Muscle of leg (tissue), 11 donors: Measurements from ENCODE around the gene HOXC12. TPM values are rescaled to one million over a fixed set of nuclear protein-coding genes. Genes with fewer than 3 reads are reported as not detected.

Experiments used
- DNase-seq: peaks from one replicate; pipeline ENCODE4 v3.0.0; 2013
- H3K27ac ChIP-seq: one replicate; pipeline ENCODE4 v1.5.1; 2013; ENCODE audit warnings: mild to moderate bottlenecking, low read length, control low read depth
- H3K27me3 ChIP-seq: one replicate; pipeline ENCODE4 v1.6.1; 2013; ENCODE audit warnings: low read length; ENCODE audit not compliant: control insufficient read depth, insufficient read depth
- H3K36me3 ChIP-seq: one replicate; pipeline ENCODE4 v1.6.1; 2013; ENCODE audit warnings: low read length; ENCODE audit not compliant: control insufficient read depth, insufficient read depth
- H3K4me1 ChIP-seq: one replicate; pipeline ENCODE4 v1.6.1; 2013; ENCODE audit warnings: low read length; ENCODE audit not compliant: control insufficient read depth, insufficient read depth
- H3K4me3 ChIP-seq: one replicate; pipeline ENCODE4 v1.5.1; 2013; ENCODE audit warnings: low read length, control low read depth
- H3K9me3 ChIP-seq: replicated peaks from 2 replicates; pipeline ENCODE4 v1.6.1; 2013; ENCODE audit warnings: low read depth, low read length; ENCODE audit not compliant: control insufficient read depth
- WGBS: methylation state at CpG from one replicate; pipeline ENCODE4 v1.1.5; 2013; ENCODE audit warnings: missing lambda C conversion rate; ENCODE audit not compliant: insufficient coverage; 5-methylcytosine and 5-hydroxymethylcytosine counted together
- polyA plus RNA-seq, 8 donors: library from polyadenylated mRNA; unstranded; fragments of 120-200 nt; gene quantifications; one replicate each; pipeline versions ENCODE4 v1.2.1 to v1.2.3, GENCODE V29; 2013; ENCODE audit warnings: inconsistent platforms in 1 of 8, low replicate concordance in 1 of 8; ENCODE audit not compliant: insufficient read length in 8 of 8, insufficient read depth in 1 of 8
- total RNA-seq: library from RNA; stranded (reverse); fragments of 120-200 nt; gene quantifications from one replicate; pipeline ENCODE4 v1.2.4, GENCODE V29; 2013

HOXC12 gene
- total and polyA plus RNA-seq, 9 donors = 0.06 to 0.30 (median 0.08) TPM; not detected in 2

DNA sequence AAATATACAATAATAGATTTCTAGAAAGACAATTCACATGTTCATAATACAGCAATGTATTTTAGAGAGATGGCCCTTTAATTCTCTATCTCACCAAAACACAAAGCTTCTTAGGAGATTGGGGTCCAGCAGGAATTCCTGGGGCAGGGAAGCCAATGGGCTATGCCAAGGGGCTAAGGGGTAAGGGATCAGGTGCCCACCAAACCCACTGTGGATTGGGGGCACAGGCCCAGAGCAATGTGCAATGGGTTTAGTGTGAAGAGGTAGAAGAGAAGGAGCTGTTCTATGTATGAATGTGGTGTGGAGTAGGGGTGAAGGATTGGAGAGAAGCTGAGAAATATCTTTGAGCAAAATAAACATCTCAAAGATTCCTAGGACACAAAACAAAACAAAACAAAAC is 13.5 kb upstream of the HOXC12 start:
- Histone ChIP-seq H3K4me3 (no peak overlapping the region), H3K36me3 (no peaks in the 10 kb centered on the region), H3K27me3 (peaks cover 92% of the 10 kb centered on the region), H3K4me1 (peaks cover 20% of the 10 kb centered on the region), H3K27ac (no peak overlapping the region), H3K9me3 (no peaks in the 10 kb centered on the region)
- no peak for DNase-seq

- no CpG with 5 or more reads among the region's 5 CpGs for WGBS
- DNase-seq = no peak
- no peaks in the 10 kb centered on the region for H3K36me3 ChIP-seq
- peaks cover 92% of the 10 kb centered on the region for H3K27me3 ChIP-seq
- H3K4me3 ChIP-seq = no peak overlapping the region
- H3K27ac ChIP-seq = no peak overlapping the region
- peaks cover 20% of the 10 kb centered on the region for H3K4me1 ChIP-seq
- no peaks in the 10 kb centered on the region for H3K9me3 ChIP-seq
Measured at GRCh38 chr12:53941750-53942149, 13.0 kb upstream of the HOXC12 start.

- Histone ChIP-seq H3K4me1 (peaks cover 19% of the 10 kb centered on the region), H3K9me3 (no peaks in the 10 kb centered on the region), H3K27me3 (peaks cover 91% of the 10 kb centered on the region), H3K4me3 (no peak overlapping the region), H3K27ac (no peak overlapping the region), H3K36me3 (no peaks in the 10 kb centered on the region)
- DNase-seq = no peak
- WGBS = no CpG with 5 or more reads among the region's 2 CpGs
Measured at GRCh38 chr12:53942467-53942997, 12.2 kb upstream of the HOXC12 start.

- Histone ChIP-seq H3K27me3 (peaks cover 91% of the 10 kb centered on the region), H3K4me3 (no peak overlapping the region), H3K27ac (no peak overlapping the region), H3K4me1 (peaks cover 7% of the 10 kb centered on the region), H3K9me3 (no peaks in the 10 kb centered on the region), H3K36me3 (no peaks in the 10 kb centered on the region)
- DNase-seq = no peak
- no CpG with 5 or more reads among the region's 4 CpGs for WGBS
Measured at GRCh38 chr12:53944209-53944608, 10.5 kb upstream of the HOXC12 start.

DNA sequence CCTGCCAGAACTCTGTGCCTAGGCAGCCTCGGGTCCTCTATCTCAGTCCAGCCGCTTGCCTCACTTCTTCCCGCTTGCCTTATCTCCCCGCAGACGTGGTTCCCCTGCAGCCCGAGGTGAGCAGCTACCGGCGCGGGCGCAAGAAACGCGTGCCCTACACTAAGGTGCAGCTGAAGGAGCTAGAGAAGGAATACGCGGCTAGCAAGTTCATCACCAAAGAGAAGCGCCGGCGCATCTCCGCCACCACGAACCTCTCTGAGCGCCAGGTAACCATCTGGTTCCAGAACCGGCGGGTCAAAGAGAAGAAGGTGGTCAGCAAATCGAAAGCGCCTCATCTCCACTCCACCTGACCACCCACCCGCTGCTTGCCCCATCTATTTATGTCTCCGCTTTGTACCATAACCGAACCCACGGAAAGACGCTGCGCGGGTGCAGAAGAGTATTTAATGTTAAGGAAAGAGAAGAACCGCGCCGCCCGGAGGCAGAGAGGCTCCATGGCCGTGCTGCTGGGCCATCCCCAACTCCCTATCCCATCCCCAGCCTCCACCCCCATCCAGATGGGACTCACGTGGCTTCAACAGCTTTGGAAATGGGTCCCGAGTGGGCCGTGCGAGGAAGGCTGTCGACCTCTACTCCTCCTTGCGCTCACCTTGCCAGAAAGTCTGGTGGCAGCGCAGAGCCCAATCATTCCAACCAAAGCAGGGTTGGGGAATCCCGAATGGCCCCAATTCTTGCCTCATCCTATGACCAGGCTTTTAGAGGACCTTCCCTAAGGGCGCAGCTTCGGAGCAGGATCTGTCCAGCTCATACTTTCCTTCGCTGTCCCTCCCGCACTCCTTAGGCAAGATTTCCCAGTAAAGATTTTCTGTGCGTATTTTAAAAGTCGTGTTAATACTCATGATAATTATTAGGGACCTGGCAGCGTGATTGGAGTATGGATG is 9.5 kb upstream of the HOXC12 start:
- Histone ChIP-seq H3K9me3 (no peaks in the 10 kb centered on the region), H3K27ac (no peak overlapping the region), H3K27me3 (peaks cover 91% of the 10 kb centered on the region), H3K4me3 (no peak overlapping the region), H3K4me1 (peaks cover 7% of the 10 kb centered on the region), H3K36me3 (no peaks in the 10 kb centered on the region)
- no peak for DNase-seq
- WGBS = 3% methylated on average over 33 of the region's 51 CpGs

GRCh38 chr12:53947743-53948142 is 7.0 kb upstream of the HOXC12 start:
- Histone ChIP-seq H3K4me1 (peaks cover 19% of the 10 kb centered on the region), H3K9me3 (no peaks in the 10 kb centered on the region), H3K4me3 (no peak overlapping the region), H3K27me3 (peaks cover 94% of the 10 kb centered on the region), H3K36me3 (no peaks in the 10 kb centered on the region), H3K27ac (no peak overlapping the region)
- DNase-seq = no peak

DNA sequence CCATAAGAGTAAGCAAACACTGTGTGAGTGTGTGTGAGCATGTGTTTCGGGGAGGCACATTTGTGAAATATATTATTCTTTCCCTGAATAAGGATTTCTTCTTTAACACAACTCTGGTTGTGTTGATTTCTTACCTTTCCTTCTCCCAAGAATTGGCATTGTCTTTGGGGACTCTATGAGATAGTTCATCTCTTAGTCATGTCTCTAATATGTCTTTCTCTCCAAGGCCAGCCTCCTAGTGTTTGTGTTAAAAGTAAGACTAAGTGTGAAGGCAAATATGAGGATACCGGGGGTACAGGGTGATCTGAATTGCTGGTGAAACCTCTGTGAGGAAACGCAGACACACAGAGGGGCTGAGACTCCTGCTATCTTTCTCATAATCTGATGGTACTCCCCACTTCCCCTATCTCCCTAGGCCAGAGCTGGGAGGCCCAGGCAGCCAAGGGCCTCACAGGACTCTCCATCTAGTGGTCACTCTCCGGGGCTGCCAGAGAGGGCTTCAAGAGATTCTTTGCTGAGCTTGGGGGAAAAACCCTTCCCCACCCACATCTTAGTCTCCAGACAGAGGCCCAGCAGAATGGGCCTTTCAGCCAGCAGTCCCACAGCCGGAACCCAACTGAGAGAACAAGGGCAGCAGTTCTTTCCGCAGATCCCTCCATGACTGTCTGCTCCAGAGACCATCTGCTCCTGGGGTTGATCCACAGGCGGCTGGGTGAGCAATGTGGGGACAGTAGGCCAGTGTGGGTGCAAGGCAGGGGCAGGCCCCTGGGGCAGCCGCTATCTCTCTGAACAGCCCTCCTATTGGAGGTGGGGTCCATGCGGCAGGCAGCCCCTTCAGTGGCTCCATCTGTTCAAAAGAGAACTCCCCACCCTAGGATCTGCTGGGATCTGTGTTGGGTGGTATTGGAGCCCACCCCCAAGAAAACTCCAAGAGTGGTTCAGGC is 5.8 kb upstream of the HOXC12 start:
- 63% methylated on average over 4 of the region's 9 CpGs for WGBS
- no peak for DNase-seq
- H3K4me3 ChIP-seq = no peak overlapping the region
- peaks cover 19% of the 10 kb centered on the region for H3K4me1 ChIP-seq
- H3K9me3 ChIP-seq = no peaks in the 10 kb centered on the region
- H3K27ac ChIP-seq = no peak overlapping the region
- no peaks in the 10 kb centered on the region for H3K36me3 ChIP-seq
- peaks cover 98% of the 10 kb centered on the region for H3K27me3 ChIP-seq

- DNase-seq = no peak
- no peaks in the 10 kb centered on the region for H3K9me3 ChIP-seq
- H3K36me3 ChIP-seq = no peaks in the 10 kb centered on the region
- peaks cover 98% of the 10 kb centered on the region for H3K27me3 ChIP-seq
- H3K27ac ChIP-seq = no peak overlapping the region
- peaks cover 21% of the 10 kb centered on the region for H3K4me1 ChIP-seq
- no peak overlapping the region for H3K4me3 ChIP-seq
- WGBS = 14% methylated on average over 28 of the region's 34 CpGs
Measured at GRCh38 chr12:53949631-53950436, 4.9 kb upstream of the HOXC12 start.

DNA sequence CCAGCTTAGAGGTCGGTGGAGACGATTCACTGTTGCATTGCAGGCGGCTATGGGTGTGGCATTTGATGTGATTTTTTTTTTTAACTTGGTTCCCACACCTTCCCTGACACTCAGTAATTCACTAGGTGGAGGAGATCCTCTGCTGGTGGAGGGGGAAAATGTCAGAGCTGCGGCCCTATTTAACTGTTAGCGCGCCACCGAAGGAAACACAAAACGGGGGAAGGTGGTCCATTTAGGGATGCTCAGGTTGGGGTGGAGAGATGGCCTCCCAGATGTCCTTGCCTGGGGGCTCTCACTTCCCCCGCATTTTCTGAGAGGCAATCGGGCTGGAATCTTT is 4.3 kb upstream of the HOXC12 start:
- DNase-seq = no peak

More for the DNA sequence above, 4.3 kb upstream of the HOXC12 start:
- H3K4me3 ChIP-seq = no peak overlapping the region
- no peak overlapping the region for H3K27ac ChIP-seq
- peaks cover 97% of the 10 kb centered on the region for H3K27me3 ChIP-seq
- no peaks in the 10 kb centered on the region for H3K9me3 ChIP-seq
- H3K36me3 ChIP-seq = no peaks in the 10 kb centered on the region
- peaks cover 19% of the 10 kb centered on the region for H3K4me1 ChIP-seq
- WGBS = 11% methylated on average over 7 of the region's 10 CpGs
